ENCODE data around the gene PPP1R7. TPM values are rescaled to one million over a fixed set of nuclear protein-coding genes. Genes with fewer than 3 reads are reported as not detected.

Gene PPP1R7
- total RNA-seq, 1 experiment from 2014 or later = 45.4 TPM

- TF ChIP-seq ZBTB33 (IDR thresholded peaks at IDR 0.05; ENCODE audit: extremely low read depth, insufficient replicate concordance, low read length) (no peak), EGR1 (IDR thresholded peaks at IDR 0.05; ENCODE audit: low read depth) (no peak), YY1 (IDR thresholded peaks at IDR 0.05; ENCODE audit: extremely low read depth, insufficient replicate concordance, low read depth, low read length) (no peak), SIN3A (IDR thresholded peaks at IDR 0.05; ENCODE audit: low read depth) (no peak), EZH2phosphoT487 (IDR thresholded peaks at IDR 0.05; ENCODE audit: borderline replicate concordance) (no peak), ZFX (IDR thresholded peaks at IDR 0.05) (no peak), SP1 (IDR thresholded peaks at IDR 0.05; ENCODE audit: low read depth) (no peak), CEBPB (IDR thresholded peaks at IDR 0.05; ENCODE audit: low read depth) (no peak), POLR2A (IDR thresholded peaks at IDR 0.05; ENCODE audit: borderline replicate concordance, extremely low read depth, insufficient read depth, insufficient read length) (no peak)
Observed at GRCh38 chr2:241205086-241205485, 54.8 kb downstream of the PPP1R7 start (continued).

GRCh38 chr2:241207151-241207550, 56.9 kb downstream of the PPP1R7 start:
- Histone ChIP-seq H3K9me2 (ENCODE audit: insufficient read depth) (no peaks in the 10 kb centered on the region), H3K4me2 (ENCODE audit: low read length) (no peak overlapping the region), H3K9me3 (ENCODE audit: control insufficient read depth in 1 of 2, insufficient read depth in 1 of 2, low read depth in 1 of 2, low read length in 2 of 2) (no peaks in the 10 kb centered on the region), H3K4me1 (ENCODE audit: control insufficient read depth in 1 of 2, insufficient read depth in 2 of 2, low read length in 2 of 2) (no peaks in the 10 kb centered on the region), H4K20me1 (ENCODE audit: insufficient read depth) (no peaks in the 10 kb centered on the region), H3K27ac (ENCODE audit: low read depth, low read length) (no peak overlapping the region), H3K27me3 (ENCODE audit: insufficient read depth, low read length) (no peaks in the 10 kb centered on the region), H3K79me2 (ENCODE audit: insufficient read depth, low read length) (no peaks in the 10 kb centered on the region), H3K36me3 (ENCODE audit: control insufficient read depth in 1 of 2, insufficient read depth in 2 of 2, low read length in 2 of 2) (no peaks in the 10 kb centered on the region), H2AFZ (ENCODE audit: low read depth, low read length, poor library complexity, severe bottlenecking) (no peak overlapping the region), H3K4me3 (replicated peaks in 1 of 2; ENCODE audit: low read depth in 1 of 2, low read length in 2 of 2) (no peak overlapping the region), H3K9ac (ENCODE audit: low read length) (no peak overlapping the region)
- DNase-seq (ENCODE audit: low read depth, low spot score) = no peak
- CTCF ChIA-PET = no interaction called here
- POLR2A ChIA-PET = no interaction called here
- no peak; the same call in 1 of the 2 replicates for ATAC-seq
- BruUV-seq (replicated peaks) = no TSS peak
- RAD21 ChIA-PET (ENCODE audit: low non-redundant PET in 1 of 2, low total read pairs in 2 of 2, uncharacterized antibody in 2 of 2, unreplicated experiment in 2 of 2) = no interaction called here
- TF ChIP-seq ZFX (IDR thresholded peaks at IDR 0.05) (no peak), RAD21 (IDR thresholded peaks at IDR 0.05; ENCODE audit: low read depth) (no peak), EGR1 (IDR thresholded peaks at IDR 0.05; ENCODE audit: low read depth) (no peak), CTCF (IDR thresholded peaks at IDR 0.05 in 2 of 3, conservative IDR thresholded peaks at IDR 0.05 in 1 of 3; ENCODE audit: borderline replicate concordance in 1 of 3, insufficient read depth in 1 of 3, low read depth in 2 of 3, low read length in 2 of 3) (no peak), POLR2AphosphoS5 (IDR thresholded peaks at IDR 0.05; ENCODE audit: low read depth, low read length) (no peak)
- intact Hi-C loops (cut with micrococcal nuclease) = no loop called here

All from HCT116 (cell line).